HG03060 (cell line): ENCODE measurements around the gene ANKRD33.

Experiments used
- ATAC-seq: cut with Tn5 transposase; IDR thresholded peaks from one replicate; pipeline ENCODE4 v1.9.1; 2021; ENCODE audit warnings: low read depth, moderate number of reproducible peaks; ENCODE audit not compliant: unreplicated experiment

ANKRD33 gene

GRCh38 chr12:51937926-51938325 is 50.0 kb downstream of the ANKRD33 start:
- ATAC-seq = no peak

- ATAC-seq = no peak
Observed at GRCh38 chr12:51938726-51939125, 50.8 kb downstream of the ANKRD33 start.

GRCh38 chr12:51941011-51941581 is 53.2 kb downstream of the ANKRD33 start:
- ATAC-seq = no peak
